Endothelial cell of umbilical vein (primary cell): ENCODE data around the gene C1orf115. TPM values are rescaled to one million over a fixed set of nuclear protein-coding genes. Genes with fewer than 3 reads are reported as not detected.

ENCODE experiments used
- BruUV-seq: library from RNA; stranded (reverse); fragments of 400-500 nt; replicated peaks from 2 replicates; lab custom pipeline; 2021; lab: Mats Ljungman, UMichigan
- CTCF ChIA-PET: fragments of 300-600, 350-600 bp; sonication (Branson Sonifier 250); formaldehyde crosslinking; loops from one replicate; lab custom pipeline; 2021; ENCODE audit warnings: antibody characterized with exemption, inconsistent platforms; lab: Charles Lee
- POLR2A ChIA-PET: fragments of 300-600, 350-600 bp; sonication (Branson Sonifier 250); formaldehyde crosslinking; loops from one replicate; lab custom pipeline; 2021; ENCODE audit warnings: antibody characterized with exemption, inconsistent platforms; lab: Charles Lee
- DNase-seq: peaks from one replicate; pipeline ENCODE4 v3.0.0-alpha.2; 2011; ENCODE audit warnings: low read depth, low spot score
- FAIRE-seq: peaks from 2 replicates; lab custom pipeline; 2011; peaks lifted over from hg19 to GRCh38; lab: Jason Lieb, UNC
- H2AFZ ChIP-seq: 2 replicates; pipeline ENCODE4 v1.6.0; 2012; ENCODE audit warnings: low read depth, low read length, control low read depth, inconsistent platforms
- H3K27ac ChIP-seq: 2 replicates; pipeline ENCODE4 v1.5.1; 2011; ENCODE audit warnings: low read depth, mild to moderate bottlenecking, control low read depth, low read length, moderate library complexity; ENCODE audit not compliant: insufficient read depth
- H3K27me3 ChIP-seq, 2 experiments: 2 replicates each; pipeline versions ENCODE4 v1.6.0 to v1.6.1; 2011; ENCODE audit warnings: low read length in 2 of 2, mixed read lengths in 1 of 2; ENCODE audit not compliant: control insufficient read depth in 2 of 2, insufficient read depth in 2 of 2
- H3K36me3 ChIP-seq, 2 experiments: 2 replicates in 1 of 2; 3 replicates in 1 of 2; pipeline ENCODE4 v1.5.1; 2011; ENCODE audit warnings: low read length in 2 of 2, mild to moderate bottlenecking in 1 of 2, moderate library complexity in 1 of 2; ENCODE audit not compliant: control insufficient read depth in 2 of 2, insufficient read depth in 2 of 2; ENCODE audit errors: extremely low read depth in 1 of 2
- H3K4me1 ChIP-seq: 3 replicates; pipeline ENCODE4 v1.5.1; 2011; ENCODE audit warnings: mild to moderate bottlenecking, low read length; ENCODE audit not compliant: control insufficient read depth, insufficient read depth; ENCODE audit errors: extremely low read depth
- H3K4me2 ChIP-seq: 2 replicates; pipeline ENCODE4 v1.6.1; 2011; ENCODE audit warnings: low read length, control low read depth, mixed read lengths; ENCODE audit not compliant: insufficient read depth
- H3K4me3 ChIP-seq, 3 experiments: fragments of 200-600 bp in 1 of 3; sonication (generic), shearing (Covaris generic) in 1 of 3; replicated peaks in 1 of 3; 2 replicates each; pipeline ENCODE4 v1.5.1; 2011 to 2016; ENCODE audit warnings: control low read depth in 3 of 3, low read length in 3 of 3, mild to moderate bottlenecking in 2 of 3, inconsistent platforms in 1 of 3, low read depth in 1 of 3, moderate library complexity in 1 of 3; ENCODE audit not compliant: insufficient read depth in 1 of 3
- H3K79me2 ChIP-seq: 2 replicates; pipeline ENCODE4 v1.6.0; 2012; ENCODE audit warnings: low read length, inconsistent platforms; ENCODE audit not compliant: control insufficient read depth, insufficient read depth
- H3K9ac ChIP-seq: replicated peaks from 2 replicates; pipeline ENCODE3; 2011; ENCODE audit warnings: low read length, control low read depth; ENCODE audit not compliant: insufficient read depth; ENCODE audit errors: extremely low read depth
- H3K9me1 ChIP-seq: replicated peaks from 3 replicates; pipeline ENCODE4 v1.6.0; 2011; ENCODE audit warnings: mild to moderate bottlenecking, low read length; ENCODE audit not compliant: control insufficient read depth, insufficient read depth; ENCODE audit errors: extremely low read depth
- H3K9me3 ChIP-seq: replicated peaks from 2 replicates; pipeline ENCODE4 v1.5.1; 2012; ENCODE audit warnings: low read length, inconsistent platforms; ENCODE audit not compliant: control insufficient read depth, insufficient read depth
- H4K20me1 ChIP-seq: replicated peaks from 2 replicates; pipeline ENCODE3; 2011; ENCODE audit warnings: mild to moderate bottlenecking, low read length; ENCODE audit not compliant: control insufficient read depth, insufficient read depth; ENCODE audit errors: extremely low read depth
- CTCF ChIP-seq, 2 donors: IDR thresholded peaks; 1 replicate in 1 of 2; 2 replicates in 1 of 2; pipeline ENCODE4 v1.5.1; 2011; ENCODE audit warnings: low read length in 2 of 2, mild to moderate bottlenecking in 2 of 2, moderate library complexity in 2 of 2, control low read depth in 1 of 2, inconsistent platforms in 1 of 2, low read depth in 1 of 2; ENCODE audit not compliant: insufficient read depth in 1 of 2; ENCODE audit errors: extremely low read depth in 1 of 2
- EZH2 ChIP-seq: IDR thresholded peaks from 2 replicates; pipeline ENCODE4 v1.6.1; 2012; ENCODE audit warnings: borderline replicate concordance, low read depth, mild to moderate bottlenecking, moderate library complexity, low read length, inconsistent platforms; ENCODE audit not compliant: severe bottlenecking
- FOS ChIP-seq: IDR thresholded peaks from 2 replicates; pipeline ENCODE4 v1.6.1; 2011; ENCODE audit warnings: mild to moderate bottlenecking, low read length, moderate library complexity, borderline replicate concordance; ENCODE audit not compliant: insufficient read depth
- GATA2 ChIP-seq: IDR thresholded peaks from 2 replicates; pipeline ENCODE4 v1.7.0; 2011; ENCODE audit warnings: low read depth, mild to moderate bottlenecking, moderate library complexity, mixed read lengths, low read length; ENCODE audit not compliant: insufficient read length, insufficient read depth
- JUN ChIP-seq: IDR thresholded peaks from 2 replicates; pipeline ENCODE4 v1.6.1; 2011; ENCODE audit warnings: borderline replicate concordance, low read depth; ENCODE audit not compliant: insufficient read length, insufficient read depth
- MAX ChIP-seq: IDR thresholded peaks from 2 replicates; pipeline ENCODE4 v1.6.1; 2011; ENCODE audit not compliant: insufficient read depth, insufficient read length
- MYC ChIP-seq: IDR thresholded peaks from one replicate; pipeline ENCODE4 v1.6.1; 2011; ENCODE audit warnings: mild to moderate bottlenecking, low read depth, low read length
- POLR2A ChIP-seq: IDR thresholded peaks from 2 replicates; pipeline ENCODE4 v1.6.1; 2012; ENCODE audit warnings: low read depth, mild to moderate bottlenecking, control low read depth, low read length
- POLR2AphosphoS5 ChIP-seq: IDR thresholded peaks from 2 replicates; pipeline ENCODE4 v1.6.1; 2012; ENCODE audit warnings: low read depth, mild to moderate bottlenecking, control low read depth, low read length, moderate library complexity; ENCODE audit not compliant: insufficient read depth
- dilution Hi-C: fragments of 300-500 bp; cut with MboI; formaldehyde crosslinking; loops from one replicate; pipeline ENCODE4 v1.15.0; 2019; ENCODE audit warnings: low sequenced_read_pairs; ENCODE audit not compliant: extremely low pct_ligation_motif_present
- intact Hi-C: fragments of 100-400 bp; cut with micrococcal nuclease; formaldehyde crosslinking; loops from one replicate; pipeline ENCODE4 v1.10.0; 2022
- polyA plus RNA-seq, 4 experiments: library from polyadenylated mRNA; depleted of rRNA in 3 of 4; stranded (reverse) in 3 of 4; unstranded in 1 of 4; fragments of >200 nt; gene quantifications; 2 replicates each; pipeline versions ENCODE4 v1.2.1 to v1.2.3, GENCODE V29; 2011 to 2012; ENCODE audit warnings: missing spikeins in 1 of 4
- total RNA-seq: library from RNA; stranded (reverse); gene quantifications from 2 replicates; pipeline ENCODE4 v1.2.3, GENCODE V29; 2021

Gene C1orf115
- total and polyA plus RNA-seq, 2 donors (not counting 3 experiments of a cell fraction or from before 2014, with no cell fraction given) = 11.1 to 16.4 TPM

GRCh38 chr1:220742520-220742919 lies 52.4 kb downstream of the C1orf115 start:
- dilution Hi-C loops = no loop called here
- no peak for FAIRE-seq
- Histone ChIP-seq H3K4me3 (no peak overlapping the region), H3K9me3 (no peaks in the 10 kb centered on the region), H3K9me1 (no peaks in the 10 kb centered on the region), H3K36me3 (no peaks in the 10 kb centered on the region), H3K79me2 (no peaks in the 10 kb centered on the region), H3K4me1 (peaks cover under 1% of the 10 kb centered on the region), H3K4me2 (no peak overlapping the region), H3K27me3 (no peaks in the 10 kb centered on the region), H3K9ac (no peak overlapping the region), H2AFZ (no peak overlapping the region), H4K20me1 (no peaks in the 10 kb centered on the region), H3K27ac (no peak overlapping the region)
- ChIA-PET POLR2A (no interaction called here), CTCF (interaction anchor here (3.5 kb wide), 1 partner anchor 9 kb away, joined by 19 read pairs; no protein-coding TSS in a partner anchor)
- no peak for TF ChIP-seq EZH2
- no peak for TF ChIP-seq GATA2
- no peak for TF ChIP-seq POLR2AphosphoS5
- TF ChIP-seq MYC = no peak
- no peak for TF ChIP-seq POLR2A
- TF ChIP-seq MAX = no peak
- no peak for TF ChIP-seq CTCF (IDR thresholded peaks at IDR 0.05; ENCODE audit: extremely low read depth in 1 of 2, insufficient read depth in 1 of 2, low read depth in 1 of 2, low read length in 2 of 2)
- no peak for TF ChIP-seq FOS
- no peak for TF ChIP-seq JUN
- intact Hi-C loops = no loop called here
- BruUV-seq = no TSS peak
- DNase-seq = no peak
